Tibial nerve (tissue), 3 donors: ENCODE measurements around the gene SLC4A8.

Experiments
- CTCF ChIP-seq, 5 experiments: fragments of 200-600 bp in 3 of 5; fragments of 450-650 bp in 2 of 5; sonication (generic) in 3 of 5; IDR thresholded peaks; one replicate each; pipeline ENCODE4 v1.5.1; 2016 to 2019; ENCODE audit warnings: antibody characterized with exemption in 5 of 5, mild to moderate bottlenecking in 3 of 5, moderate library complexity in 2 of 5
- POLR2A ChIP-seq, 2 donors: fragments of 450-650 bp; IDR thresholded peaks; one replicate each; pipeline ENCODE4 v1.6.1; 2017; ENCODE audit warnings: antibody characterized with exemption in 2 of 2, mild to moderate bottlenecking in 2 of 2, moderate library complexity in 2 of 2

- TF ChIP-seq CTCF (IDR thresholded peaks at IDR 0.05) (no peak), POLR2A (IDR thresholded peaks at IDR 0.05) (no peak)
Observed at GRCh38 chr12:51549637-51550036, 125.0 kb downstream of the SLC4A8 start.
